Effector CD8-positive, alpha-beta T cell (primary cell): ENCODE data around the gene HNRNPH1.

Experiments
- DNase-seq: peaks from one replicate; lab custom pipeline; 2025; lab: John Stamatoyannopoulos, UW

HNRNPH1 gene

DNA sequence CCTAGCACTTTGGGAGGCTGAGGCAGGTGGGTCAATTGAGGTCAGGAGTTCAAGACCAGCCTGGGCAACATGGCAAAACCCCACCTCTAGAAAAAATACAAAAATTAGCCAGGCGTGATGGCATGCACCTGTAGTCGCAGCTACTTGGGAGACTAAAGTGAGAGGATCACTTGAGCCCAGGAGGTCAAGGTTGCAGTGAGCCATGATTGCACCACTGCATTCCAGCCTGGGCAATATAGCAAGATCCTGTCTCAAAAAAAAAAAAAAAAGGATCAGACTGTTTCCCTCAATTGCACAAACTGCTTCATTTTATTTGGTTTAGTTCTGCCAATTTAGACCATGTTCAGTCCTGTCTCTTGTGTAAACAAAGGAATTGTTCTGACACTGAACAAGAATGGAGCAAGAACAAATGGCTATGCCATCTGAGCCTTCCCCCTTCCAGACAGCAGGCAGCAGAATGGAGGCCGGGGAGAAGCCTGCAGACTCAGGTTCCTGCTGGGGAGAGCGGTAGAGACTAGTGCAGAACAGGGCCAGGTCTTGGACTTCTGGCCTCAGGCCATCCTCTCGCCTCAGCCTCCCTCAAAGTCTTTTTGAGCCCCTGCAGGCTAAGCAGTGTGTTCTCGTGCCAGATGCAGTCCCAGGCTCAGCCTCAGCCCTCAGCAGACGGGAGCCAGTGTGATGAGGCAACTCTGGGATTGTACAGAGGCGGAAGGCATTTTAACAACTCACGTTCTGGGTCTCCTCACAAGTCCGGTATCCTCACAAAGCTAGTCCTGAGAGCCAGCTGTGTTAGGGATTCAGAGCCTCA, 18.2 kb downstream of the HNRNPH1 start:
- DNase-seq: no peak

- no peak for DNase-seq
Observed at GRCh38 chr5:179603308-179603707, 20.2 kb downstream of the HNRNPH1 start.

- no peak for DNase-seq
Observed at GRCh38 chr5:179601871-179602625, 21.4 kb downstream of the HNRNPH1 start.

DNA sequence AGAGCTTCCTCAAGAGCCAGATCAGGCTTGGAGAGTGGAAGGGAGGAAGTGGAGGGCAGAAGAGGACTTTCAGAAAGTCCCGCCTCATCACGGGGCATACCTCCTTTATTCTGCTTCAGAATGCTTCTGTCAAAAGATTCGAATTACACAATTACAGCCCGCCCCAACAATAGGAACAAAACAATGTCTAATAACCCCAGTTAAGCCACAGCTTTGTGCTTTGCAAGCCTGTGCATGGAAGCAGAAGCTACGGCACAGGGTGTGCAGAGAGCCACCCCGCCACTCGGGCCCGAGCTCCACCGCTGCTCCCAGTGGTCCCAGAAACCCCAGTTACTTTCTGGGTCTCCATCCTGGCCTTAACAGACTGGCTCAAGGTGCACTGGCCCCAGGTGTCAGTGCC, 23.5 kb downstream of the HNRNPH1 start:
- DNase-seq: no peak

GRCh38 chr5:179599566-179599965, 23.9 kb downstream of the HNRNPH1 start:
- no peak for DNase-seq

- DNase-seq: no peak
Observed at GRCh38 chr5:179599100-179599499, 24.4 kb downstream of the HNRNPH1 start.

DNA sequence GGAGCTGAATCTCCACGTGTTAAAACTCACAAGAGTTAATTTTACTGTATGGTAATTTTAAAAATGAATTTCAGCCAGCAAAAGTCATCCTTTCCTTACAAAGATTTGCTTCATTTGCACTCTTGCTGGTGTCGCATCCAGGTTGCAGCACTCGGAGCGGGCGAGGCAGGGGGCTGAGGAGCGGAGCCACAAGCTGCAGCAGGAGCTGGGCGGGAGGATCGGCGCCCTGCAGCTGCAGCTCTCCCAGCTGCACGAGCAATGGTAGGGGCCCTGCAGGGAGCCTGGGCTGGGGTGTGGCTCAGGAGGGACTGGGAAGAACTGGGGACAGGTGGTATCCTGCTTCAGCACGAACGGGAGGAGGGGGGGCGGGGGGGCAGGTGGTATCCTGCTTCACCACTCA, 27.1 kb downstream of the HNRNPH1 start:
- no peak for DNase-seq

- DNase-seq: no peak
Observed at GRCh38 chr5:179595916-179596315, 27.6 kb downstream of the HNRNPH1 start.

- no peak for DNase-seq
Observed at GRCh38 chr5:179588166-179588565, 35.3 kb downstream of the HNRNPH1 start.

DNA sequence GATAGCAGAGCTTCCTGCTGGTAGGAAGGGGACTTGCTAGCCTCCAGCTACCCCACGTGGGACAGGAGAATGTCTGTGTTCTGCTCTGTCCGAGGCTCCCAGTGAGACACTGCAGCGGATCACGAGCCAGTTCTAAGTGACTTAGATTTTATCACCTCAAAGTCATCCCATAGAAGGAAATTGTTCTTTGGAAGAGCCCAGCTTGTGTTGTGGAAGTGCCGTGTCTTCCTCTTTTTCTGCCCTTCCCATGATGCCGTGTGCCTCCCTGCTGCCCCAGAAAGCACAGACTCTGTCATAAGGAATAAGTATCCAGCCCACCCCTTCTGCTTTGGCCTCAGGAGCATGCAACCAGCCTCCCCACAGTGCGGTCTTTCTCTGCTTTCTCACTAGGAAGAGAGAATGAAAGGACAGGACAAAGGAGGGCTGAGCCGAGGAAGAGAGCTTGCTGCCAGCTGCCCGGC, 37.5 kb downstream of the HNRNPH1 start:
- no peak for DNase-seq

DNA sequence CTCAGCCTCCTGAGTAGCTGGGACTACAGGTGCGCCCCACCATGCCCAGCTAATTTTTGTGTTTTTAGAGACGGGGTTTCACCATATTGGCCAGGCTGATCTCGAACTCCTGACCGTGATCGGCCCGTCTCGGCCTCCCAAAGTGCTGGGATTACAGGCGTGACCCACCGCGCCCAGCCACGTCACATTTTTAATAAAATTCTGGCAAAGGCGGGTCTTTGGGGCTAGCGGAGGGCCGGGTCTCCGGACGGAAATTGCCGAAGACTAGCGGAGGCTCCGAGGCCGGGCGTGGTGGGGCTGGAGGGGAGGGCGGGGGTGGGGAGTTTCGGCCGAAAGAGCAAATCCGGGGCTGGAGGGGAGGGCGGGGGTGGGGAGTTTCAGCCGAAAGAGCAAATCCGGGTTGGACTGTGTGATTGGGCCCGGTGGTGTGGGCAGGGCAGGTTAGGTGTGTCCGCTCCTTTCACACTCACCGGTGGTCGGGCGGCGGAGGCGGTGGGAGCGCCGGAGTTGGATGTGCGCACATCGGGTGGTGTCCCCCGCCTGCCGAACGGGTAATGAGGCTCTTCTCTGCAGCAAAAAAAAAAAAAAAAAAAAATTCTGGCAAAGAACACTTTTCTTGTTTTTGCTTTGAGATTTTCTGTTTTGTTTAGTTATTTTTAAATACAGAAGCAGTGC, 46.0 kb downstream of the HNRNPH1 start:
- no peak for DNase-seq

DNA sequence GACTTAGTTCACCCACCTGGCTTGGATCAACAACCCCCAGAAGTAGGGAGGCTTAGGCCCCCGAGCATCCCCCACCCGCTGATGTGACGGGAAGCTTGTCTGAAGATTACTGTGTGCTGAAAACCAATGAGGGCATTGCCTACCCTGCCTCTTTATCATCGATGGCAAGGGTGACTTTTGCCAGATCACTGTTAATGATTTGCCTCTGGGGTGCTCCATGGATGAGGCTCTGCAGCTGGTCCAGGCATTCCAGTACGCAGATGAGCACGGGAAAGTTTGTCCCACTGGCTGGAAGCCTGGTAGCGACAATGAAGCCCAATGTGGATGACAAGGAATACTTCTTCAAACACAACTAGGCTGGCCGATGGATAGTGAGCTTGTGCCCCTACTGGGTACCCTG, 51.1 kb downstream of the HNRNPH1 start:
- DNase-seq: no peak

DNA sequence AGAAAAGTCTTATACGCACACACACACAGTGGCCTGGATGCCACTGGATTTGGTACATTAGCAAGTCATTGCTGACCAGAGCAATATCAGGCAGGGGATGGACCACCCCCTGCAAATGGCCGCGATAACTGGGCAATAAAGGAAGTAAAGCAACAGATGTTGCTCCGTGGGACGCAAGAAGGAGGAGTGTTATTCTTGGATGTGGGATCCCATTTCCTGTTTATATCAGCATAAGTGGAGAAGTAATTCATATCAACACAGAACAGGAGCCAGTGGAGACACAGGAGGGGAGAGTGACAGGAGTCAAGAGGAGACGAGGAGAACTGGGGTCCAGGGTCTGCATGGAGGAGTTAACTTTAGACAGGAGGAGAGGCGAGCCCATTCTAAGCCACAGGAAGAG, 54.8 kb downstream of the HNRNPH1 start:
- no peak for DNase-seq

DNA sequence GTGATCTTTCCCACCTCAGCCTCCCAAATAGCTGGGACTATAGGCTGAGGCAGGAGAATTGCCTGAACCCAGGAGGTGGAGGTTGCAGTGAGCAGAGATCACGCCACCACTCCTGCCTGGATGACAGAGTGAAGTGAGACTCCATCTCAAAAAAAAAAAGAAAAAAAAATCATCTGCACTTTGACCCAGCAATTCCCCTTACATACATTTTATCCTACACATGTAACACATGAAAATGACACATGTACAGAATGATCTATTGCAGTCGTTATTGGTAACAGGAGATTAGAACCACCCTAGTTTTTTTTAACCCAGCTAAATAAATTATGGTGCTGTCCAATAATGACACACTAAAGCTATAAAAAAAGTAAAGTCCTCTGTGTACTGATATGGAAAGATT, 58.9 kb downstream of the HNRNPH1 start:
- DNase-seq: no peak
